PC-3 (cell line): ENCODE data around the gene TGFBR3.

Source experiments
- EZH2 ChIP-seq: fragments of 300-600 bp; sonication (generic); IDR thresholded peaks from one replicate; pipeline ENCODE4 v1.6.1; 2017; ENCODE audit warnings: antibody characterized with exemption, mild to moderate bottlenecking, low read length; ENCODE audit not compliant: unreplicated experiment
- EZH2phosphoT487 ChIP-seq: fragments of 300-600 bp; sonication (generic); IDR thresholded peaks from 2 replicates; pipeline ENCODE4 v1.6.1; 2018; ENCODE audit warnings: mild to moderate bottlenecking, antibody characterized with exemption, low read length, borderline replicate concordance
- TF ChIP-seq, protein P1 (sequence below): fragments of 300-600 bp; sonication (generic); conservative IDR thresholded peaks from 2 replicates; pipeline ENCODE4 v1.5.1; 2017; ENCODE audit warnings: antibody characterized with exemption, low read depth, mild to moderate bottlenecking, low read length

DNA sequence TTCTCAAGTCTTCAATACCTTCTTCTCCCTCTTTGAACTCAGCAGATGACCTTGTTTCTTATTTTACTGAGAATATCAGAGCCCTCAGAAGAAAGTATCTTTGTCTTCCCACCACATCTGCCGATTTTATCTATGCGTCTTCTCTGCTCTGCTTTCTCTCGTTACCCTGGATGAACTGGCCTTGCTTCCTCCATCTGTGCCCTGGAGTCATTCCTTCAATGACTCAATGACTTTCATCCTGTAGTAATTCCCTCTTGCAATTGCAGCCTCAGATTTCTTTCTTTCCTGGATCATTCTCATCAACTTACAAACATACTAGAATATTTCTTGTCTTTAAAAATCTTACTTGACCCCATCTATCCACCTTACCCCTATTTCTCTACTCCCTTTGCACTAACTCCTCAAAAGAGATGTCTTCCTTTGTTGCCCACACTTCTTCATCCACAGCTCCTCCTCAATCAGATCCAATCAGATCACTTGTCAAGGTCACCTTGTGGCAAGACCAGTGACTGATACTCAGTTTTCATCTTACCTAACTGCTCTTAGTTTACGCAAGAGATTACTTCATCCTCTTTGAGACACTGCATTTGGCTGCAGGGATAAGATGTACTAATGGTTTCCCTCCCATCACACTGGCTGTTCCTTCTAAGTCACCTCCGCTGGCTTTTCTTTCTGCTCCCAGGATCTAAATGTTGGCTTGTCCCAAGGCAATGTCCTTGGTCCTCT lies 8.2 kb upstream of the TGFBR3 start:
- TF ChIP-seq, protein P1, sequence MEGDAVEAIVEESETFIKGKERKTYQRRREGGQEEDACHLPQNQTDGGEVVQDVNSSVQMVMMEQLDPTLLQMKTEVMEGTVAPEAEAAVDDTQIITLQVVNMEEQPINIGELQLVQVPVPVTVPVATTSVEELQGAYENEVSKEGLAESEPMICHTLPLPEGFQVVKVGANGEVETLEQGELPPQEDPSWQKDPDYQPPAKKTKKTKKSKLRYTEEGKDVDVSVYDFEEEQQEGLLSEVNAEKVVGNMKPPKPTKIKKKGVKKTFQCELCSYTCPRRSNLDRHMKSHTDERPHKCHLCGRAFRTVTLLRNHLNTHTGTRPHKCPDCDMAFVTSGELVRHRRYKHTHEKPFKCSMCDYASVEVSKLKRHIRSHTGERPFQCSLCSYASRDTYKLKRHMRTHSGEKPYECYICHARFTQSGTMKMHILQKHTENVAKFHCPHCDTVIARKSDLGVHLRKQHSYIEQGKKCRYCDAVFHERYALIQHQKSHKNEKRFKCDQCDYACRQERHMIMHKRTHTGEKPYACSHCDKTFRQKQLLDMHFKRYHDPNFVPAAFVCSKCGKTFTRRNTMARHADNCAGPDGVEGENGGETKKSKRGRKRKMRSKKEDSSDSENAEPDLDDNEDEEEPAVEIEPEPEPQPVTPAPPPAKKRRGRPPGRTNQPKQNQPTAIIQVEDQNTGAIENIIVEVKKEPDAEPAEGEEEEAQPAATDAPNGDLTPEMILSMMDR, result no peak
- no peak for TF ChIP-seq EZH2
- no peak for TF ChIP-seq EZH2phosphoT487
